ENCODE results near the gene TAF4B.

Gene TAF4B

DNA sequence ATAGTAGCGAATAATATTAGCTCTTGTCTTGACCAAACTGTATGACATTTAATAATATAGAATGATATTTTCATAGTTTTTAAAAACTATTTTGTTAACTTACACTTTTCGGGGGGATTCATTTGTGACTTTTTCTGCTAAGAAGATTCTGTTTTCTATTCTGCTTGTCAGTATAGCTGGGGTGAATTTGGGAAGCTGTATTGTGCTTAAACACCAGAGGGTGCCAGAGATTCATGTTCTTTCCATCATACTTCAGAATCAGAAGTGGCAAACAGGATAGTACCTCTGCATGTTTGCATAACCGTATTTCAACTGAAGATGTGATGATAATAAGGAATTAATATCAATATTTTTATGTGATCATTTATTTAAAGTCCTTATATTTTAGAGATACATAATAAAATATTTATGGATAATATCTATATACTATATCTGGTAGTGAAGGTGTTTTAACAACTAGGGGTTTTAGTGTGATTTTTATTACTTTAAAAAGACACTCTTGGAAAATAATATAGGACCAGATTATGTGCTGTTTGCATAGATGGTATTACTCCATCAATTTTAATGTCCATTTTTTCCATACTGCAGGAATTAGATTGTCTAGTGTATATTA, 81.0 kb downstream of the TAF4B start:
- no peak overlapping the region for H3K4me3 ChIP-seq (ENCODE audit: low read length in 2 of 2)
- H3K36me3 ChIP-seq (ENCODE audit: control insufficient read depth in 2 of 2, insufficient read depth in 2 of 2, low read length in 2 of 2): no peaks in the 10 kb centered on the region
- H3K27me3 ChIP-seq (ENCODE audit: control insufficient read depth in 1 of 2, insufficient read depth in 2 of 2, low read length in 2 of 2): no peaks in the 10 kb centered on the region
- H3K27ac ChIP-seq (ENCODE audit: low read length): no peak overlapping the region
- H3K9ac ChIP-seq (ENCODE audit: low read length in 2 of 2): no peak overlapping the region
- H3K9me3 ChIP-seq (ENCODE audit: control insufficient read depth in 2 of 2, low read length in 2 of 2): no peaks in the 10 kb centered on the region
- H3K4me1 ChIP-seq (ENCODE audit: control insufficient read depth, insufficient read depth, low read length): no peaks in the 10 kb centered on the region

DNA sequence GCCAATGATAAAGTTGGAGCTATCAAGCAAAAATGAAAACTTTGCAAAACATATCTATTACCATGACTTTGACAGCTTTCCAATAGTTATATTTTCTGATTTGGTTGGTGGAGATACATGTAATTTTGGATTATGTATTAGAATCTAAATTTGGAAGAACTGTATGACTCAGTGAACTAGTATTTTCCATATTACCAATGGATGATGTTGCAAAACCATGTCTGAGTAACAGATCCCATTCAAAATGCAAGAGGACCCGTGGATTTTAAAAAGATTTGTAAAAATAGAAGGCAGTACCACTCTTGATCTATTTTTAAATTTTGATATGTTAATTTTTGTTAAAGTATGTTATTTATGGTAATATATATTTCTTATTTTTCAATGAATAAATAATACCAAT, 83.0 kb downstream of the TAF4B start:
- no peak overlapping the region for H3K9ac ChIP-seq (ENCODE audit: low read length in 2 of 2)
- H3K27ac ChIP-seq (ENCODE audit: low read length): no peak overlapping the region
- H3K27me3 ChIP-seq (ENCODE audit: control insufficient read depth in 1 of 2, insufficient read depth in 2 of 2, low read length in 2 of 2): no peaks in the 10 kb centered on the region
- H3K9me3 ChIP-seq (ENCODE audit: control insufficient read depth in 2 of 2, low read length in 2 of 2): no peaks in the 10 kb centered on the region
- no peaks in the 10 kb centered on the region for H3K4me1 ChIP-seq (ENCODE audit: control insufficient read depth, insufficient read depth, low read length)
- H3K36me3 ChIP-seq (ENCODE audit: control insufficient read depth in 2 of 2, insufficient read depth in 2 of 2, low read length in 2 of 2): no peaks in the 10 kb centered on the region
- no peak overlapping the region for H3K4me3 ChIP-seq (ENCODE audit: low read length in 2 of 2)

DNA sequence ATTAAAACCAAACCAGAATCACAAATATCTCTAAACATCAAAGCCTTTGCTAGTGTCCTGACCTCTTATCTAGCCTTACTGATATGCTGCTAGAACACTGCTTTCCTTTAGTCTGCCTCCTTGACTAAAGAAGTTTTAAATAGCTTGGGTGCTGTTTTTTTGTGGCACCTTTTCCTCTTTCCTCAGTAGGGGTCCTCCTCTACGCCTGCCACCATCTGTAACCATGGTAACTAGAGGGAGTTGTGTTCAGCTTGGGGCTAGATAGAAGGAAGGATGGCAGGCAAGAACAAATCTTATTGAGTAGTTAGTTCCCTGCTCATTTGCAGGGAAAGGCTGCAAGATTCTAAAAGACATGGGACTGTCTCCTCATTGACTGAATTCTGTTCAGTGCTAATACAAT, 86.0 kb downstream of the TAF4B start:
- Histone ChIP-seq H3K9me3 (ENCODE audit: control insufficient read depth in 2 of 2, low read length in 2 of 2) (no peaks in the 10 kb centered on the region), H3K27ac (ENCODE audit: low read length) (no peak overlapping the region), H3K36me3 (ENCODE audit: control insufficient read depth in 2 of 2, insufficient read depth in 2 of 2, low read length in 2 of 2) (no peaks in the 10 kb centered on the region), H3K4me1 (ENCODE audit: control insufficient read depth, insufficient read depth, low read length) (no peaks in the 10 kb centered on the region), H3K27me3 (ENCODE audit: control insufficient read depth in 1 of 2, insufficient read depth in 2 of 2, low read length in 2 of 2) (no peaks in the 10 kb centered on the region), H3K9ac (ENCODE audit: low read length in 2 of 2) (no peak overlapping the region), H3K4me3 (ENCODE audit: low read length in 2 of 2) (no peak overlapping the region)

DNA sequence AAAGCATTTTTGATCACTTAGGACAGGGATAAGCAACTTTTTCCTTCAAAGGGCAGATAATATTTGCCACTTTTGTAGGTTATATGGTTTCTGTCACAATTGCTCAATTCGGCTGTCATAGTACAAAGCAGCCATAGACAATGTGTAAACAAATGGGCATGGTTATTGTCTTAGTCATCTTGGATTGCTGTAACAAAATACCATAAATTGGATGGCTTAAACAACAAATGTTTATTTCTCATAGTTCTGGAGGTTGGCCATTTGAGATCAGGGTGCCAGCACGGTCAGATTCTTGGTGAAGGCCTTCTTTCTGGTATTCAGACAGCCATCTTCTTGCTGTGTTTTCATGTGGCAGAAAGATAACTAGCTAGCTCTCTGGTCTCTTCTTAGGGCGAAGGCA, 91.2 kb downstream of the TAF4B start:
- H3K9ac ChIP-seq (ENCODE audit: low read length in 2 of 2): no peak overlapping the region
- H3K4me3 ChIP-seq (ENCODE audit: low read length in 2 of 2): no peak overlapping the region
- no peak overlapping the region for H3K27ac ChIP-seq (ENCODE audit: low read length)

DNA sequence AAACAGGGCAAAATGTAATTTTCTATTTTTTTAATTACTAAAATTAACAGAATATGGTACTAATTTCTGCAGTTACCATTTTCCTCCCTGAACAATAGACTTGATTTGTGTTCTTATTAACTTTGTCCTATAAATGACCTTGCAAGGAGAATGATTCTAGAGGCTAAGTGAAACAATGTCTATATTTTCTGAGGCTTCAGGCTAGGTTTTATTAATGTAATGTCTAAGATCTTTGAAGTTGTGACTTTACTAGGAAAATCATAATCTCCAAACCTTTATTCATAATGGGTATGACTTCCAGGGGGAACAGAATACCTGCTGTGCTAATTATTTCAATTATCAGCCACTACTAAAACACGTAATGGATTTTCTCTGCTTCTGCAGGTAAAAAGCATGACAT, 94.4 kb downstream of the TAF4B start:
- H3K9ac ChIP-seq (ENCODE audit: low read length in 2 of 2): no peak overlapping the region
- H3K27me3 ChIP-seq (ENCODE audit: control insufficient read depth in 1 of 2, insufficient read depth in 2 of 2, low read length in 2 of 2): no peaks in the 10 kb centered on the region
- no peaks in the 10 kb centered on the region for H3K4me1 ChIP-seq (ENCODE audit: control insufficient read depth, insufficient read depth, low read length)
- no peak overlapping the region for H3K4me3 ChIP-seq (ENCODE audit: low read length in 2 of 2)
- H3K27ac ChIP-seq (ENCODE audit: low read length): no peak overlapping the region
- no peaks in the 10 kb centered on the region for H3K9me3 ChIP-seq (ENCODE audit: control insufficient read depth in 2 of 2, low read length in 2 of 2)
- no peaks in the 10 kb centered on the region for H3K36me3 ChIP-seq (ENCODE audit: control insufficient read depth in 2 of 2, insufficient read depth in 2 of 2, low read length in 2 of 2)

More for the DNA sequence above, 91.2 kb downstream of the TAF4B start:
- Histone ChIP-seq H3K4me1 (ENCODE audit: control insufficient read depth, insufficient read depth, low read length) (no peaks in the 10 kb centered on the region), H3K27me3 (ENCODE audit: control insufficient read depth in 1 of 2, insufficient read depth in 2 of 2, low read length in 2 of 2) (no peaks in the 10 kb centered on the region), H3K9me3 (ENCODE audit: control insufficient read depth in 2 of 2, low read length in 2 of 2) (no peaks in the 10 kb centered on the region), H3K36me3 (ENCODE audit: control insufficient read depth in 2 of 2, insufficient read depth in 2 of 2, low read length in 2 of 2) (no peaks in the 10 kb centered on the region)

DNA sequence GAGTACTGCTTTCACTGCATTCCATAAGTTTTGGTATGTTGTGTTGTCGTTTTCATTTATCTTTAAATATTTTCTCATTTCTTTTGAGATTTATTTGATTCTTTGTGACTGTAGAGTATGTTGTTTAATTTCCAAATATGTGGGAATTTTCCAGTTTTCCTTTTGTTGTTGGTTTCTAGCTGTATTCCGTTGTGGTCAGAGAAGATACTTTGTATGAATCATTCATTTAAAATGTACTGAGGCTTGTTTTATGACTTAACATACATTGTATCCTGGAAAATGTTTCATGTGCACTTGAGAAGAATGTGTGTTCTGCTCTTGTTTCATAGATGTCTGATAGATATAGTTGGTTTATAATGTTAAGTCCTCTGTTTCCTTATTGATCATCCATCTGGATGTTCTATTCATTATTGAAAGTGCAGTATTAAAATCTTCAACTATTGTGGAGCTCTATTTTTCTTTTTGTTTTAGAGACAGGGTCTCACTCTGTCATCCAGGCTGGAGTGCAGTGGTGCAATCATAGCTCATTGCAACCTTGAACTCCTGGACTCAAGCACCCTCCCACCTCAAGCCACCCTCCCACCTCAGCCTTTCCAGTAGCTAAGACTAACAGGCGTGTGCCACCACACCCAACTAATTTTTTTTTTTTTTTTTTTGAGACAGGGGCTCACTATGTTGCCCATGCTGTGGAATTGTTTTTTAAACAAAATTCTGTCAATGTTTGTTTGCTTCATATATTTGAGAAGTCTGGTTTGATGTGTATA, 96.8 kb downstream of the TAF4B start:
- no peak overlapping the region for H3K9ac ChIP-seq (ENCODE audit: low read length in 2 of 2)
- H3K27ac ChIP-seq (ENCODE audit: low read length): no peak overlapping the region
- H3K9me3 ChIP-seq (ENCODE audit: control insufficient read depth in 2 of 2, low read length in 2 of 2): no peaks in the 10 kb centered on the region
- no peak overlapping the region for H3K4me3 ChIP-seq (ENCODE audit: low read length in 2 of 2)
- no peaks in the 10 kb centered on the region for H3K27me3 ChIP-seq (ENCODE audit: control insufficient read depth in 1 of 2, insufficient read depth in 2 of 2, low read length in 2 of 2)
- no peaks in the 10 kb centered on the region for H3K4me1 ChIP-seq (ENCODE audit: control insufficient read depth, insufficient read depth, low read length)
- no peaks in the 10 kb centered on the region for H3K36me3 ChIP-seq (ENCODE audit: control insufficient read depth in 2 of 2, insufficient read depth in 2 of 2, low read length in 2 of 2)

DNA sequence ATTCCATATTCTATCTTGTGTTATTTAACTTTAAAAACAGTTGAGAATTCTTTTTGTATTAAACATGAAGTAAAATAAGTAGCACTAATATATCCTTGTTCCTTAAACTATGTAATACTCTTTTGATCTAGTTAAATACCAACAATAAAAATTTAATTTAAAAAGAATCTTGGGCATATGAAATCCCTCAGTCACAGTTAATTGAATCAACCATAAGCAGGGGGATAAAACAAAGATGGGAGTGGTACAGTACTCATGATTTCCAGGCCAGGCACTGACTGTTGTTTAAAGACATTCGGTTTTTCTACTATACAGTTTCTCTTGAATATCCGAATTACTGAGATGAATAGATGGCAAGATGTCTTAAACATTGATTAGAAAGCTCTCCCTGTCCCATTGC, 99.5 kb downstream of the TAF4B start:
- no peak overlapping the region for H3K4me3 ChIP-seq (ENCODE audit: low read length in 2 of 2)
- H3K9ac ChIP-seq (ENCODE audit: low read length in 2 of 2): no peak overlapping the region
- no peaks in the 10 kb centered on the region for H3K27me3 ChIP-seq (ENCODE audit: control insufficient read depth in 1 of 2, insufficient read depth in 2 of 2, low read length in 2 of 2)
- H3K4me1 ChIP-seq (ENCODE audit: control insufficient read depth, insufficient read depth, low read length): no peaks in the 10 kb centered on the region
- no peak overlapping the region for H3K27ac ChIP-seq (ENCODE audit: low read length)
- no peaks in the 10 kb centered on the region for H3K9me3 ChIP-seq (ENCODE audit: control insufficient read depth in 2 of 2, low read length in 2 of 2)
- H3K36me3 ChIP-seq (ENCODE audit: control insufficient read depth in 2 of 2, insufficient read depth in 2 of 2, low read length in 2 of 2): peaks cover 0 to 3% of the 10 kb centered on the region in 2 donors

DNA sequence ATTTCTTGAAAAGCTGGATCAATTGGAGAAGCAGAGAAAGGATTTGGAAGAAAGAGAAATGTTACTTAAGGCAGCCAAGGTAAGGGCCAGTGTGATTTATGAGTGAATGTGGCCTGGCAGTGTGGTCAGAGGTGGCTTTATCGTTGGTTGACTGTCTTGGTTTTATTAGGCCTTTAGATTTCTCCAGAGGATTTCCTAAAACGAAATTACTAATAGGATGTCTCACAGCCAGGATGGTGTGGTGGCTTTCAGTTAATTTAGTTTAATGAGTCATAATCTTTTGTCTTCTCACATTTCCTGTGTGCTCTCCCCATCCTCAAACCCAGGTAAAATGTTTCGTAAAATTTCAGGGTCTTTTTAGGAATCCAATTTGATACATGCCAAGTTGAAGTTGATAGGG, 100.8 kb downstream of the TAF4B start:
- H3K27ac ChIP-seq (ENCODE audit: low read length): no peak overlapping the region
- no peak overlapping the region for H3K9ac ChIP-seq (ENCODE audit: low read length in 2 of 2)
- no peaks in the 10 kb centered on the region for H3K4me1 ChIP-seq (ENCODE audit: control insufficient read depth, insufficient read depth, low read length)
- H3K36me3 ChIP-seq (ENCODE audit: control insufficient read depth in 2 of 2, insufficient read depth in 2 of 2, low read length in 2 of 2): peaks cover 0 to 3% of the 10 kb centered on the region in 2 donors
- no peaks in the 10 kb centered on the region for H3K9me3 ChIP-seq (ENCODE audit: control insufficient read depth in 2 of 2, low read length in 2 of 2)
- H3K27me3 ChIP-seq (ENCODE audit: control insufficient read depth in 1 of 2, insufficient read depth in 2 of 2, low read length in 2 of 2): no peaks in the 10 kb centered on the region
- no peak overlapping the region for H3K4me3 ChIP-seq (ENCODE audit: low read length in 2 of 2)

DNA sequence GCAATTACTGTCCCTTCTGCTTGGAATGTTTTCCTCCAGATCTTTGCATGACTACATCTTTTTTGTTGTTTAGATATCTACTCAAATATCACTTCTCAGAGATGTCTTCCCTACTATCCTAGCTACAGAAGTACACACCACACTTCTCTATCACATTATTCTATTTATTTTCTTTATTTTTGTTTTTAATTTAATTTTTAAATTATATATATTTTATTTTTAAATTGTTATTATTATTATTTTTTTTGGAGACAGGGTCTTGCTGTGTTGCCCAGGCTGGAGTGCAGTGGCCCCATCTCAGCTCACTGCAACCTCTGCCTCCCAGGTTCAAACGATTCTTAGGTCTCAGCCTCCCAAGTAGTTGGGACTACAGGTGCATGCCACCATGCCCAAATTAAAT, 106.7 kb downstream of the TAF4B start:
- H3K27me3 ChIP-seq (ENCODE audit: control insufficient read depth in 1 of 2, insufficient read depth in 2 of 2, low read length in 2 of 2): no peaks in the 10 kb centered on the region
- no peaks in the 10 kb centered on the region for H3K9me3 ChIP-seq (ENCODE audit: control insufficient read depth in 2 of 2, low read length in 2 of 2)
- no peak overlapping the region for H3K27ac ChIP-seq (ENCODE audit: low read length)
- peaks cover 0 to 3% of the 10 kb centered on the region in 2 donors for H3K36me3 ChIP-seq (ENCODE audit: control insufficient read depth in 2 of 2, insufficient read depth in 2 of 2, low read length in 2 of 2)
- no peak overlapping the region for H3K9ac ChIP-seq (ENCODE audit: low read length in 2 of 2)
- no peak overlapping the region for H3K4me3 ChIP-seq (ENCODE audit: low read length in 2 of 2)
- peaks cover 3% of the 10 kb centered on the region for H3K4me1 ChIP-seq (ENCODE audit: control insufficient read depth, insufficient read depth, low read length)

DNA sequence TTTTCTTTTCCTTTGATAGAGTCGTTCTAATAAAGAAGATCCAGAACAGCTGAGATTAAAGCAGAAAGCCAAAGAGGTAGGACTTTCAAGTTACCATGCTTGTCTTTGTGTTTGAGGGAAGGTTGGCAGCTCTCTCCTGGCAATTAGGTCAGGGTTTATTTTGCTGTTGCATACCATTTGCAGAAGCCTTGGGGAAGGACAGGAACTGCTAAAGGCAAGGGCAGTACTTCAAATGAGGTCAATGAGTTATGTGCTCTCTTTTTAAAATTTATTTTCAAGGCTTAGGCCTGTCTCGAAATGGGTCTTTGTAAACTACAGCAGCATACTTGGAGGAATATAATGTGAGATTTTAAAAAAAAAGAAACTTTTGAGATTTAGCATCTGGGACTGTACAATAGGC, 108.9 kb downstream of the TAF4B start:
- H3K27me3 ChIP-seq (ENCODE audit: control insufficient read depth in 1 of 2, insufficient read depth in 2 of 2, low read length in 2 of 2): no peaks in the 10 kb centered on the region
- H3K9ac ChIP-seq (ENCODE audit: low read length in 2 of 2): no peak overlapping the region
- H3K4me1 ChIP-seq (ENCODE audit: control insufficient read depth, insufficient read depth, low read length): peaks cover 3% of the 10 kb centered on the region
- H3K4me3 ChIP-seq (ENCODE audit: low read length in 2 of 2): no peak overlapping the region
- peaks cover 0 to 2% of the 10 kb centered on the region in 2 donors for H3K36me3 ChIP-seq (ENCODE audit: control insufficient read depth in 2 of 2, insufficient read depth in 2 of 2, low read length in 2 of 2)
- peak overlapping the region; percentile 56 for H3K27ac ChIP-seq (ENCODE audit: low read length)
- no peaks in the 10 kb centered on the region for H3K9me3 ChIP-seq (ENCODE audit: control insufficient read depth in 2 of 2, low read length in 2 of 2)

Measured in stomach smooth muscle (tissue), 2 donors.